ENCODE data around the gene CX3CL1.
"Not testable (repeated sequence)": the region's sequence is repeated elsewhere in the genome, so short reads cannot be mapped to it uniquely, and the experiment has no call there.

CX3CL1 gene

GRCh38 chr16:57341062-57341440, 31.2 kb upstream of the CX3CL1 start:
- no peak overlapping the region for H3K4me3 ChIP-seq (ENCODE audit: low read depth, low read length)
- TF ChIP-seq, protein P1, sequence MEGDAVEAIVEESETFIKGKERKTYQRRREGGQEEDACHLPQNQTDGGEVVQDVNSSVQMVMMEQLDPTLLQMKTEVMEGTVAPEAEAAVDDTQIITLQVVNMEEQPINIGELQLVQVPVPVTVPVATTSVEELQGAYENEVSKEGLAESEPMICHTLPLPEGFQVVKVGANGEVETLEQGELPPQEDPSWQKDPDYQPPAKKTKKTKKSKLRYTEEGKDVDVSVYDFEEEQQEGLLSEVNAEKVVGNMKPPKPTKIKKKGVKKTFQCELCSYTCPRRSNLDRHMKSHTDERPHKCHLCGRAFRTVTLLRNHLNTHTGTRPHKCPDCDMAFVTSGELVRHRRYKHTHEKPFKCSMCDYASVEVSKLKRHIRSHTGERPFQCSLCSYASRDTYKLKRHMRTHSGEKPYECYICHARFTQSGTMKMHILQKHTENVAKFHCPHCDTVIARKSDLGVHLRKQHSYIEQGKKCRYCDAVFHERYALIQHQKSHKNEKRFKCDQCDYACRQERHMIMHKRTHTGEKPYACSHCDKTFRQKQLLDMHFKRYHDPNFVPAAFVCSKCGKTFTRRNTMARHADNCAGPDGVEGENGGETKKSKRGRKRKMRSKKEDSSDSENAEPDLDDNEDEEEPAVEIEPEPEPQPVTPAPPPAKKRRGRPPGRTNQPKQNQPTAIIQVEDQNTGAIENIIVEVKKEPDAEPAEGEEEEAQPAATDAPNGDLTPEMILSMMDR (IDR thresholded peaks at IDR 0.05; ENCODE audit: borderline replicate concordance, insufficient read depth, low read depth, low read length): no peak

GRCh38 chr16:57341441-57342303, 30.6 kb upstream of the CX3CL1 start:
- TF ChIP-seq, protein P1 (IDR thresholded peaks at IDR 0.05; ENCODE audit: borderline replicate concordance, insufficient read depth, low read depth, low read length): no peak
- H3K4me3 ChIP-seq (ENCODE audit: low read depth, low read length): no peak overlapping the region

DNA sequence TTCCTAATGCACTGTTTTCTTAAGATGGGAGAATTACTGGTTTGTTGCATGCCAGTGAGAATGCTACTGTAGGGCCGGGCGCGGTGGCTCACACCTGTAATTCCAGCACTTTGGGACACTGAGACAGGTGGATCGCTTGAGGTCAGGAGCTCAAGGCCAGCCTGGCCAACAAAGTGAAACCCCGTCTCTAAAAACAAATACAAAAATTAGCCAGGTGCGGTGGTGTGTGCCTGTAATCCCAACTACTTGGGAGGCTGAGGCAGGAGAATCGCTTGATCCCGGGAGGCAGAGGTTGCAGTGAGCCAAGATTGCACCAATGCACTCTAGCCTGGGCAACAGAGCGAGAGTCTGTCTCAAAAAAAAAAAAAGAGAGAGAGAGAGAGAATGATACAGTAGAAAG, 29.7 kb upstream of the CX3CL1 start:
- not testable (repeated sequence) for H3K4me3 ChIP-seq (ENCODE audit: low read depth, low read length)

DNA sequence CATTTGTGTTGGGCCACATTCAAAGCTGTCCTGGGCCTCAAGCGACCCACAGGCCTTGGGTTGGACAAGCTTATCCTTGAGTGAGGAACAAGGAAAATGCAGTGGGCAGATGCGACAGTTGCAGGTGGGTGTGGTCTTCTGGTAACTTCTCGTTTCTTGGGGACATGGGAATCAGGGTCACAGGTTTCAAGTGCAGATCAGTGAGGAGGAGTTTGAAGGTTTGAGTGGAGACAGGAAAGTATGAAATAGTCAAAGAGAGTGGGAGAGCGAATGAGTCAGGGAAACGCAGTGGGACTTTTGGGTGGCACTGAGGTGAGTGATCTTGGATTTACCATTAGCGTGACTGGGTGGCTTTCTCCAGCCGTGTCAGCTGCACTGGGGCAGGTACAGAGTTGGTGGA, 29.1 kb upstream of the CX3CL1 start:
- TF ChIP-seq, protein P1 (IDR thresholded peaks at IDR 0.05; ENCODE audit: borderline replicate concordance, insufficient read depth, low read depth, low read length): no peak
- H3K4me3 ChIP-seq (ENCODE audit: low read depth, low read length): no peak overlapping the region

DNA sequence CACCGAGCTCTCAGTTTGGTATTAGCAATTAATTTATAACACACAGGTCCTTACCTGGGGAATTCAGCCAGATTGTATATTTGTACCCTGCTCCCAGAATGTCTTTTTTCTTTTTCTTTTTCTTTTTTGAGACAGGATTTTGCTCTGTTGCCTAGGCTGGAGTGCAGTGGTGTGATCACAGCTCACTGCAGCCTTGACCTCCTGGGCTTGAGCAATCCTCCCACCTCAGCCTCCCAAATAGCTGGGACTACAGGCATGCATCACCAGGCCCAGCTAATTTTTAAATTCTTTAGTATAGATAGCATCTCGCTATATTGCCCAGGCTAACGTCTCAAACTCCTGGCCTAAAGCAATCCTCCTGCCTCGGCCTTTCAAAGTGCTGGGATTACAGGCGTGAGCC, 28.2 kb upstream of the CX3CL1 start:
- H3K4me3 ChIP-seq (ENCODE audit: low read depth, low read length): not testable (repeated sequence)

- no peak overlapping the region for H3K4me3 ChIP-seq (ENCODE audit: low read depth, low read length)
- TF ChIP-seq, protein P1 (IDR thresholded peaks at IDR 0.05; ENCODE audit: borderline replicate concordance, insufficient read depth, low read depth, low read length): no peak
These were observed 27.3 kb upstream of the CX3CL1 start for GRCh38 chr16:57345021-57345420.

DNA sequence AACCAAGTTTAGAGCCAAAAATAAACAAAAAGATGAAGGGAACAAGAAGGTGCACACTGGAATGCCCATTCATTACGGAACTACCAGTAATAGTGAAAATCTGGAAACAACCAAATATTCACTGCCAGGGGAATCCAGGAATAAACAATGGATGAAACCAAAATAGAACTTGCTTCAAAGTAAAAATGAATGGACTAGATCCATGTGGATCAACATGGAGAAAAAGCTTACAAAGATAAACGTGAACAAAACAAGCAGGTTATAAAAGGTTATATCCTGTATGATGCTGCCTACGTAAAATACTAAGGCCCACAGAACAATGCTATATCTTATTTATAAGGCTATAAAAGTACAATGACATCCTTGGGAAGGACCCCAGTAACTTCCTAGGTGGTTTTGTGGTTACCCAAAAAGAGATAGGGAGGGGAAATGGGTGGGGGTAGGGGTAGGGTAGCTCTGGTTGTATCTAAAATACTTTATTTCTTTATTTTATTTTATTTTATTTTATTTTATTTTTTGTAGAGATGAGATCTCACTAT, 26.6 kb upstream of the CX3CL1 start:
- TF ChIP-seq, protein P1 (IDR thresholded peaks at IDR 0.05; ENCODE audit: borderline replicate concordance, insufficient read depth, low read depth, low read length): no peak
- H3K4me3 ChIP-seq (ENCODE audit: low read depth, low read length): no peak overlapping the region

GRCh38 chr16:57347858-57348257, 24.4 kb upstream of the CX3CL1 start:
- H3K4me3 ChIP-seq (ENCODE audit: low read depth, low read length): no peak overlapping the region
- TF ChIP-seq, protein P1 (IDR thresholded peaks at IDR 0.05; ENCODE audit: borderline replicate concordance, insufficient read depth, low read depth, low read length): no peak

Measured in GM12875 (cell line).